ENCODE measurements around the gene LHFPL6. TPM values are rescaled to one million over a fixed set of nuclear protein-coding genes. Genes with fewer than 3 reads are reported as not detected.

The LHFPL6 gene
- total and polyA plus RNA-seq, 9 of the 15 experiments (the other 6 are each of a cell fraction or from before 2014, with no cell fraction given) = 0.18 TPM; not detected in 8

DNA sequence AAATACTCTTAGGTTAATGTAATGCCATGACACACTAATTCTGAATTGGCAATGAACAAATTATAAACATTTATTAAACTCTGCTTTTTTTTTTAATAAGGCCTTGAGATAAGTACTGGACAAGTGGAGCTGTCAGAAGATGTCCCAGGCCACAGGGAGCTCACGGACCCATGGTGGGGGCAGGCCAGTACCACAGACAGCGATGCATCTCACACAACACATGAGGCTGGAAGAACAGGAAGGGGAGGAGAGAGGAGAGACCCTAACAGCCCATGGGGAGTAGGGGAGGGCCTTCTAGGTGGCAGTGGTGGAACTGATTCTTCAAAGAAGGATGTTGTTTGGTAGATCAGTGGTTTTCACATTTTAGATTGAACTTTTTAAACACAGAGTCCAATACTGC lies 128.4 kb downstream of the LHFPL6 start:
- intact Hi-C loops (cut with micrococcal nuclease) (no loop called here), in situ Hi-C loops (cut with MboI) (no loop called here)
- TF ChIP-seq ZNF436 (CRISPR knock-in tag; IDR thresholded peaks at IDR 0.05) = no peak
- TF ChIP-seq, protein P1, sequence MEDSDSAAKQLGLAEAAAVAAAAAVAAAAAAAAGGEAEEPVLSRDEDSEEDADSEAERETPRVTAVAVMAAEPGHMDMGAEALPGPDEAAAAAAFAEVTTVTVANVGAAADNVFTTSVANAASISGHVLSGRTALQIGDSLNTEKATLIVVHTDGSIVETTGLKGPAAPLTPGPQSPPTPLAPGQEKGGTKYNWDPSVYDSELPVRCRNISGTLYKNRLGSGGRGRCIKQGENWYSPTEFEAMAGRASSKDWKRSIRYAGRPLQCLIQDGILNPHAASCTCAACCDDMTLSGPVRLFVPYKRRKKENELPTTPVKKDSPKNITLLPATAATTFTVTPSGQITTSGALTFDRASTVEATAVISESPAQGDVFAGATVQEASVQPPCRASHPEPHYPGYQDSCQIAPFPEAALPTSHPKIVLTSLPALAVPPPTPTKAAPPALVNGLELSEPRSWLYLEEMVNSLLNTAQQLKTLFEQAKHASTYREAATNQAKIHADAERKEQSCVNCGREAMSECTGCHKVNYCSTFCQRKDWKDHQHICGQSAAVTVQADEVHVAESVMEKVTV (CRISPR knock-in tag; IDR thresholded peaks at IDR 0.05) = no peak
- Histone ChIP-seq H3K36me3 (ENCODE audit: control insufficient read depth, insufficient read depth, low read length) (no peaks in the 10 kb centered on the region), H3K27me3 (ENCODE audit: control insufficient read depth in 2 of 2, insufficient read depth in 2 of 2, low read length in 2 of 2) (no peaks in the 10 kb centered on the region; a peak in 1 of 5 replicates), H3K9me3 (replicated peaks; ENCODE audit: control insufficient read depth, insufficient read depth, low read depth, low read length) (no peaks in the 10 kb centered on the region), H3K9ac (ENCODE audit: insufficient read depth in 1 of 2, low read depth in 2 of 2, low read length in 2 of 2) (no peak overlapping the region), H3K4me2 (ENCODE audit: insufficient read depth, low read length) (no peak overlapping the region), H3K4me3 (no peak overlapping the region), H2AFZ (ENCODE audit: low read depth, low read length) (no peak overlapping the region), H3K4me1 (replicated peaks in 1 of 2; ENCODE audit: control insufficient read depth in 2 of 2, insufficient read depth in 2 of 2, low read length in 2 of 2) (no peaks in the 10 kb centered on the region), H3K9me1 (ENCODE audit: control insufficient read depth, insufficient read depth, low read length) (no peaks in the 10 kb centered on the region), H4K20me1 (replicated peaks; ENCODE audit: control insufficient read depth, insufficient read depth, low read length) (no peaks in the 10 kb centered on the region), H3K27ac (ENCODE audit: extremely low read depth, low read depth, low read length) (no peak overlapping the region), H3K79me2 (ENCODE audit: control insufficient read depth, insufficient read depth, low read length) (no peaks in the 10 kb centered on the region)
- DNase-seq (ENCODE audit: extremely low read depth in 1 of 4, low spot score in 3 of 4) (no peak), ATAC-seq (no peak), FAIRE-seq (no peak)
- ChIA-PET CTCF (ENCODE audit: low intra/inter-chr PET ratio) (no interaction called here), POLR2A (no interaction called here)
- 0% methylated on average over 2 of the region's 2 CpGs for WGBS (ENCODE audit: insufficient coverage, low coverage, missing lambda C conversion rate)
- no TSS peak for BruUV-seq (replicated peaks)

DNA sequence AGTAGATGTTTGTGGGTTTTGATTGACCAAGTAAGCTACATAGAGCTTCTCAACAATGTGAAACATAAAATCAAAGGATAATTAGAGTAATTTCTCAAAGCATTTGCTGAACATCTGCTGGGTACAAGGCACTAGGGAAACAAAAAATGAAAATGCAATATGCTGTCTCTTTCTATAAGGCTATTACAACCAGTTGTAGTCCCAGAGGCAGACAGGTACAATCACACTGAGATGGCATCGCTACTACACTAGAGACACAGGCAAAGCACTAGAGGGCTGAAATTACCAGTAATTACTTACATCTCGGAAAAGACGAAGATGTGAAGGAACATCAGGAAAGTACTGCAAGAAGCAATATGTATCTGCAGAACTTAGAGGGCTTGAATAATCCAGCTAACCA lies 133.3 kb downstream of the LHFPL6 start:
- Histone ChIP-seq H3K36me3 (ENCODE audit: control insufficient read depth, insufficient read depth, low read length) (no peaks in the 10 kb centered on the region), H3K9me3 (replicated peaks; ENCODE audit: control insufficient read depth, insufficient read depth, low read depth, low read length) (no peaks in the 10 kb centered on the region), H3K4me3 (no peak overlapping the region), H3K9me1 (ENCODE audit: control insufficient read depth, insufficient read depth, low read length) (no peaks in the 10 kb centered on the region), H3K4me2 (ENCODE audit: insufficient read depth, low read length) (no peak overlapping the region), H3K79me2 (ENCODE audit: control insufficient read depth, insufficient read depth, low read length) (no peaks in the 10 kb centered on the region), H3K9ac (ENCODE audit: insufficient read depth in 1 of 2, low read depth in 2 of 2, low read length in 2 of 2) (no peak overlapping the region), H2AFZ (ENCODE audit: low read depth, low read length) (no peak overlapping the region), H3K27me3 (ENCODE audit: control insufficient read depth in 2 of 2, insufficient read depth in 2 of 2, low read length in 2 of 2) (no peaks in the 10 kb centered on the region; a peak in 1 of 5 replicates), H3K27ac (ENCODE audit: extremely low read depth, low read depth, low read length) (no peak overlapping the region), H4K20me1 (replicated peaks; ENCODE audit: control insufficient read depth, insufficient read depth, low read length) (no peaks in the 10 kb centered on the region), H3K4me1 (replicated peaks in 1 of 2; ENCODE audit: control insufficient read depth in 2 of 2, insufficient read depth in 2 of 2, low read length in 2 of 2) (no peaks in the 10 kb centered on the region)
- no TSS peak for BruUV-seq (replicated peaks)
- POLR2A ChIA-PET = interaction anchor here (1.1 kb wide), 1 partner anchor 18 kb away, joined by 4 read pairs; no protein-coding TSS in a partner anchor
- 0% methylated on average over 3 of the region's 3 CpGs for WGBS (ENCODE audit: insufficient coverage, low coverage, missing lambda C conversion rate)
- CTCF ChIA-PET (ENCODE audit: low intra/inter-chr PET ratio) = no interaction called here
- intact Hi-C loops (cut with micrococcal nuclease) (no loop called here), in situ Hi-C loops (cut with MboI) (no loop called here)
- DNase-seq (ENCODE audit: extremely low read depth in 1 of 4, low spot score in 3 of 4) (no peak), FAIRE-seq (no peak), ATAC-seq (no peak)
- TF ChIP-seq SUPT5H (IDR thresholded peaks at IDR 0.05) (no peak), CLOCK (CRISPR knock-in tag; IDR thresholded peaks at IDR 0.05; ENCODE audit: borderline replicate concordance) (no peak), CREB1 (IDR thresholded peaks at IDR 0.05) (no peak), CREB1 (CRISPR knock-in tag; IDR thresholded peaks at IDR 0.05) (no peak), TAF1 (IDR thresholded peaks at IDR 0.05; ENCODE audit: control insufficient read depth, extremely low read depth, insufficient read depth, low read length, severe bottlenecking) (no peak), ZSCAN29 (IDR thresholded peaks at IDR 0.05) (no peak), SIN3A (IDR thresholded peaks at IDR 0.05; ENCODE audit: borderline replicate concordance in 2 of 2, control insufficient read depth in 1 of 2, low read depth in 2 of 2, low read length in 2 of 2) (no peak), RFX7 (CRISPR knock-in tag; IDR thresholded peaks at IDR 0.05) (no peak)
- TF ChIP-seq, protein P2, sequence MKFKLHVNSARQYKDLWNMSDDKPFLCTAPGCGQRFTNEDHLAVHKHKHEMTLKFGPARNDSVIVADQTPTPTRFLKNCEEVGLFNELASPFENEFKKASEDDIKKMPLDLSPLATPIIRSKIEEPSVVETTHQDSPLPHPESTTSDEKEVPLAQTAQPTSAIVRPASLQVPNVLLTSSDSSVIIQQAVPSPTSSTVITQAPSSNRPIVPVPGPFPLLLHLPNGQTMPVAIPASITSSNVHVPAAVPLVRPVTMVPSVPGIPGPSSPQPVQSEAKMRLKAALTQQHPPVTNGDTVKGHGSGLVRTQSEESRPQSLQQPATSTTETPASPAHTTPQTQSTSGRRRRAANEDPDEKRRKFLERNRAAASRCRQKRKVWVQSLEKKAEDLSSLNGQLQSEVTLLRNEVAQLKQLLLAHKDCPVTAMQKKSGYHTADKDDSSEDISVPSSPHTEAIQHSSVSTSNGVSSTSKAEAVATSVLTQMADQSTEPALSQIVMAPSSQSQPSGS (CRISPR knock-in tag; IDR thresholded peaks at IDR 0.05) = no peak
